Measurements from ENCODE around the gene AOC3. TPM values are rescaled to one million over a fixed set of nuclear protein-coding genes. Genes with fewer than 3 reads are reported as not detected.
A peak's percentile ranks its signal among the peaks of the same experiment; 100 is the strongest.

Gene AOC3
- total and polyA plus RNA-seq, 2 of the 13 experiments (the other 11 are each of a cell fraction or from before 2014, with no cell fraction given), result 8.7 to 51.7 TPM

DNA sequence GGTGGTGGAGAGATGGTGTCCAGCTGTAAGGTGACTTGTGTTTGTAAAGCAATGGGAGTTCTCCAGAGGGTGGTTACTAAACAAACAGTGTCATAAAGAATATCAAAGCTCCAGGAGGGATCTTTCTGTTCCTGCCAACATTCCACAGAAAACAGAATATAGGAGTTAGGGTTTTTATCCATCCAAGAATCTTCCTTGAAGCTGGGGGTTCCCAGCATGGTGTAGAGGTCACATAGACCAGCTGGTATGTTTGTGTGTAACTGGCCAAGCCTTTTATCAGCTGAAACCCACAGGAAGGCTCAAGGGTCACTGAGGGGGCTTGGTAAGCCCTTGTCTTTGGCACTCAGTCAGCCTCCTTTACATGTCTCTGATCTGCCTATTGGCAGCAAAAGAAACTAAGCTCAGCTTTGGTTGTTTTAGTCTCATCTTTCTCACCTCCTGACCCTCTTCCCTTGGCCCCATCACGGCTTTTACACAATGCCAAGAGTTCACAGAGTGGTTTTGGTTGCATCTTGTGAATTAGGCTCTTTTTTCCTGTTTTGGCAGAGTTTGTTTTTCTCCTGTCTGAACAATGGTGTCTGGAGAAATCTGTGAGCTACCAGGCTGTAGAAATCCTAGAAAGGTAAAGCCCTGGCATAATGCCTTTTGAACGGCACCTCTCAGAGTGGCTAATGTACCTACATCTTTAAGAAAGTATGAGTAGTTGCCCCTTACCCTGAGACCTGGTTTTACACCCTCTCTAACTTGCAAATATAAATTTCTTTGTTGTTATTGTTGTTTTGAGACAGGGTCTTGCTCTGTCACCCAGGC lies 47.7 kb upstream of the AOC3 start (continued):
- TF ChIP-seq, protein P1, sequence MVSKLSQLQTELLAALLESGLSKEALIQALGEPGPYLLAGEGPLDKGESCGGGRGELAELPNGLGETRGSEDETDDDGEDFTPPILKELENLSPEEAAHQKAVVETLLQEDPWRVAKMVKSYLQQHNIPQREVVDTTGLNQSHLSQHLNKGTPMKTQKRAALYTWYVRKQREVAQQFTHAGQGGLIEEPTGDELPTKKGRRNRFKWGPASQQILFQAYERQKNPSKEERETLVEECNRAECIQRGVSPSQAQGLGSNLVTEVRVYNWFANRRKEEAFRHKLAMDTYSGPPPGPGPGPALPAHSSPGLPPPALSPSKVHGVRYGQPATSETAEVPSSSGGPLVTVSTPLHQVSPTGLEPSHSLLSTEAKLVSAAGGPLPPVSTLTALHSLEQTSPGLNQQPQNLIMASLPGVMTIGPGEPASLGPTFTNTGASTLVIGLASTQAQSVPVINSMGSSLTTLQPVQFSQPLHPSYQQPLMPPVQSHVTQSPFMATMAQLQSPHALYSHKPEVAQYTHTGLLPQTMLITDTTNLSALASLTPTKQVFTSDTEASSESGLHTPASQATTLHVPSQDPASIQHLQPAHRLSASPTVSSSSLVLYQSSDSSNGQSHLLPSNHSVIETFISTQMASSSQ (IDR thresholded peaks at IDR 0.05; ENCODE audit: low read depth), result peak; percentile 23; the same call in 1 of the 2 replicates
- TF ChIP-seq, protein P1 (CRISPR knock-in tag; IDR thresholded peaks at IDR 0.05; ENCODE audit: borderline replicate concordance), result no peak
- TF ChIP-seq HNRNPH1 (optimal IDR thresholded peaks at IDR 0.05; ENCODE audit: low read depth, low read length), result no peak
- no peak for TF ChIP-seq ZNF761 (CRISPR knock-in tag; conservative IDR thresholded peaks at IDR 0.05)
- TF ChIP-seq MTF2 (CRISPR knock-in tag; IDR thresholded peaks at IDR 0.05; ENCODE audit: borderline replicate concordance), result no peak
- TF ChIP-seq PHF20 (CRISPR knock-in tag; IDR thresholded peaks at IDR 0.05), result no peak
- TF ChIP-seq ATRX (CRISPR knock-in tag; IDR thresholded peaks at IDR 0.05; ENCODE audit: borderline replicate concordance), result no peak
- TF ChIP-seq HOXA3 (CRISPR knock-in tag; IDR thresholded peaks at IDR 0.05), result peak; percentile 80; the same call in 1 of the 2 replicates
- no peak for TF ChIP-seq SIX4 (CRISPR knock-in tag; IDR thresholded peaks at IDR 0.05)
- TF ChIP-seq ZNF256 (CRISPR knock-in tag; conservative IDR thresholded peaks at IDR 0.05), result 0 out of 2 replicates have a peak, but pooled peaks have one; percentile 46
- TF ChIP-seq, protein P2, sequence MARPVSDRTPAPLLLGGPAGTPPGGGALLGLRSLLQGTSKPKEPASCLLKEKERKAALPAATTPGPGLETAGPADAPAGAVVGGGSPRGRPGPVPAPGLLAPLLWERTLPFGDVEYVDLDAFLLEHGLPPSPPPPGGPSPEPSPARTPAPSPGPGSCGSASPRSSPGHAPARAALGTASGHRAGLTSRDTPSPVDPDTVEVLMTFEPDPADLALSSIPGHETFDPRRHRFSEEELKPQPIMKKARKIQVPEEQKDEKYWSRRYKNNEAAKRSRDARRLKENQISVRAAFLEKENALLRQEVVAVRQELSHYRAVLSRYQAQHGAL (CRISPR knock-in tag; IDR thresholded peaks at IDR 0.05; ENCODE audit: not compliant biosample characterization), result no peak
- no peak for TF ChIP-seq ZMYM3 (CRISPR knock-in tag; IDR thresholded peaks at IDR 0.05)
- TF ChIP-seq, protein P3, sequence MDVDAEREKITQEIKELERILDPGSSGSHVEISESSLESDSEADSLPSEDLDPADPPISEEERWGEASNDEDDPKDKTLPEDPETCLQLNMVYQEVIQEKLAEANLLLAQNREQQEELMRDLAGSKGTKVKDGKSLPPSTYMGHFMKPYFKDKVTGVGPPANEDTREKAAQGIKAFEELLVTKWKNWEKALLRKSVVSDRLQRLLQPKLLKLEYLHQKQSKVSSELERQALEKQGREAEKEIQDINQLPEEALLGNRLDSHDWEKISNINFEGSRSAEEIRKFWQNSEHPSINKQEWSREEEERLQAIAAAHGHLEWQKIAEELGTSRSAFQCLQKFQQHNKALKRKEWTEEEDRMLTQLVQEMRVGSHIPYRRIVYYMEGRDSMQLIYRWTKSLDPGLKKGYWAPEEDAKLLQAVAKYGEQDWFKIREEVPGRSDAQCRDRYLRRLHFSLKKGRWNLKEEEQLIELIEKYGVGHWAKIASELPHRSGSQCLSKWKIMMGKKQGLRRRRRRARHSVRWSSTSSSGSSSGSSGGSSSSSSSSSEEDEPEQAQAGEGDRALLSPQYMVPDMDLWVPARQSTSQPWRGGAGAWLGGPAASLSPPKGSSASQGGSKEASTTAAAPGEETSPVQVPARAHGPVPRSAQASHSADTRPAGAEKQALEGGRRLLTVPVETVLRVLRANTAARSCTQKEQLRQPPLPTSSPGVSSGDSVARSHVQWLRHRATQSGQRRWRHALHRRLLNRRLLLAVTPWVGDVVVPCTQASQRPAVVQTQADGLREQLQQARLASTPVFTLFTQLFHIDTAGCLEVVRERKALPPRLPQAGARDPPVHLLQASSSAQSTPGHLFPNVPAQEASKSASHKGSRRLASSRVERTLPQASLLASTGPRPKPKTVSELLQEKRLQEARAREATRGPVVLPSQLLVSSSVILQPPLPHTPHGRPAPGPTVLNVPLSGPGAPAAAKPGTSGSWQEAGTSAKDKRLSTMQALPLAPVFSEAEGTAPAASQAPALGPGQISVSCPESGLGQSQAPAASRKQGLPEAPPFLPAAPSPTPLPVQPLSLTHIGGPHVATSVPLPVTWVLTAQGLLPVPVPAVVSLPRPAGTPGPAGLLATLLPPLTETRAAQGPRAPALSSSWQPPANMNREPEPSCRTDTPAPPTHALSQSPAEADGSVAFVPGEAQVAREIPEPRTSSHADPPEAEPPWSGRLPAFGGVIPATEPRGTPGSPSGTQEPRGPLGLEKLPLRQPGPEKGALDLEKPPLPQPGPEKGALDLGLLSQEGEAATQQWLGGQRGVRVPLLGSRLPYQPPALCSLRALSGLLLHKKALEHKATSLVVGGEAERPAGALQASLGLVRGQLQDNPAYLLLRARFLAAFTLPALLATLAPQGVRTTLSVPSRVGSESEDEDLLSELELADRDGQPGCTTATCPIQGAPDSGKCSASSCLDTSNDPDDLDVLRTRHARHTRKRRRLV (CRISPR knock-in tag; IDR thresholded peaks at IDR 0.05), result 0 out of 2 replicates have a peak, but pooled peaks have one; percentile 43
- no peak for TF ChIP-seq SP2 (CRISPR knock-in tag; IDR thresholded peaks at IDR 0.05)
- TF ChIP-seq MYNN (CRISPR knock-in tag; IDR thresholded peaks at IDR 0.05; ENCODE audit: low read depth), result no peak
- no peak for TF ChIP-seq PTBP1 (IDR thresholded peaks at IDR 0.05; ENCODE audit: low read depth, low read length, poor library complexity, severe bottlenecking)
- TF ChIP-seq NFIC (IDR thresholded peaks at IDR 0.05; ENCODE audit: low read length), result peak; percentile 72; the same call in 1 of the 2 replicates
- TF ChIP-seq RNF2 (conservative IDR thresholded peaks at IDR 0.05; ENCODE audit: low read depth), result no peak
- TF ChIP-seq IKZF4 (CRISPR knock-in tag; IDR thresholded peaks at IDR 0.05; ENCODE audit: borderline replicate concordance, low read depth, not compliant biosample characterization), result no peak

Data from HepG2 (cell line).